Right forelimb (tissue), 1 donor: ENCODE measurements around the gene PREX1.
"Not testable (repeated sequence)": the region's sequence is repeated elsewhere in the genome, so short reads cannot be mapped to it uniquely, and the experiment has no call there.

Experiments
- DNase-seq: peaks from one replicate; pipeline ENCODE4 v3.0.0-alpha.2; 2018

The PREX1 gene

GRCh38 chr20:48827855-48828733 lies at the start of gene PREX1:
PREX1 (minus strand) TSS chr20:48827999; CDS start chr20:48827860, 139 bp downstream.
- peak; percentile 90 for DNase-seq

GRCh38 chr20:48877304-48877703 lies 49.5 kb upstream of the PREX1 start:
- DNase-seq = no peak

GRCh38 chr20:48875914-48876240 lies 48.1 kb upstream of the PREX1 start:
- no peak for DNase-seq

GRCh38 chr20:48875233-48875913 lies 47.6 kb upstream of the PREX1 start:
- DNase-seq = no peak

- DNase-seq = not testable (repeated sequence)
Measured at GRCh38 chr20:48869442-48869841, 41.6 kb upstream of the PREX1 start.

- DNase-seq = no peak
Measured at GRCh38 chr20:48866936-48867335, 39.1 kb upstream of the PREX1 start.

GRCh38 chr20:48864738-48865318 lies 37.0 kb upstream of the PREX1 start:
- DNase-seq = no peak

- no peak for DNase-seq
Measured at GRCh38 chr20:48864254-48864653, 36.5 kb upstream of the PREX1 start.

GRCh38 chr20:48862279-48862678 lies 34.5 kb upstream of the PREX1 start:
- no peak for DNase-seq

- no peak for DNase-seq
Measured at GRCh38 chr20:48861444-48861843, 33.6 kb upstream of the PREX1 start.

GRCh38 chr20:48858075-48858790 lies 30.4 kb upstream of the PREX1 start:
- DNase-seq = no peak

- no peak for DNase-seq
Measured at GRCh38 chr20:48856130-48856529, 28.3 kb upstream of the PREX1 start.

GRCh38 chr20:48855046-48855445 lies 27.2 kb upstream of the PREX1 start:
- no peak for DNase-seq

- no peak for DNase-seq
Measured at GRCh38 chr20:48852609-48853008, 24.8 kb upstream of the PREX1 start.

- no peak for DNase-seq
Measured at GRCh38 chr20:48851579-48851978, 23.8 kb upstream of the PREX1 start.

- DNase-seq = no peak
Measured at GRCh38 chr20:48850977-48851299, 23.1 kb upstream of the PREX1 start.

- DNase-seq = no peak
Measured at GRCh38 chr20:48850257-48850976, 22.6 kb upstream of the PREX1 start.

- DNase-seq = no peak
Measured at GRCh38 chr20:48849779-48850178, 22.0 kb upstream of the PREX1 start.

- no peak for DNase-seq
Measured at GRCh38 chr20:48849299-48849698, 21.5 kb upstream of the PREX1 start.

GRCh38 chr20:48847498-48848205 lies 19.9 kb upstream of the PREX1 start:
- DNase-seq = no peak

GRCh38 chr20:48846516-48847492 lies 19.0 kb upstream of the PREX1 start:
- no peak for DNase-seq
